Fibroblast of skin of right biceps (primary cell): Measurements from ENCODE around the gene RFXAP.
"Not testable (repeated sequence)": the region's sequence is repeated elsewhere in the genome, so short reads cannot be mapped to it uniquely, and the experiment has no call there.

ENCODE experiments used
- DNase-seq: peaks from one replicate; pipeline ENCODE4 v3.0.0-alpha.2; 2013

RFXAP gene, protein sequence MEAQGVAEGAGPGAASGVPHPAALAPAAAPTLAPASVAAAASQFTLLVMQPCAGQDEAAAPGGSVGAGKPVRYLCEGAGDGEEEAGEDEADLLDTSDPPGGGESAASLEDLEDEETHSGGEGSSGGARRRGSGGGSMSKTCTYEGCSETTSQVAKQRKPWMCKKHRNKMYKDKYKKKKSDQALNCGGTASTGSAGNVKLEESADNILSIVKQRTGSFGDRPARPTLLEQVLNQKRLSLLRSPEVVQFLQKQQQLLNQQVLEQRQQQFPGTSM

DNA sequence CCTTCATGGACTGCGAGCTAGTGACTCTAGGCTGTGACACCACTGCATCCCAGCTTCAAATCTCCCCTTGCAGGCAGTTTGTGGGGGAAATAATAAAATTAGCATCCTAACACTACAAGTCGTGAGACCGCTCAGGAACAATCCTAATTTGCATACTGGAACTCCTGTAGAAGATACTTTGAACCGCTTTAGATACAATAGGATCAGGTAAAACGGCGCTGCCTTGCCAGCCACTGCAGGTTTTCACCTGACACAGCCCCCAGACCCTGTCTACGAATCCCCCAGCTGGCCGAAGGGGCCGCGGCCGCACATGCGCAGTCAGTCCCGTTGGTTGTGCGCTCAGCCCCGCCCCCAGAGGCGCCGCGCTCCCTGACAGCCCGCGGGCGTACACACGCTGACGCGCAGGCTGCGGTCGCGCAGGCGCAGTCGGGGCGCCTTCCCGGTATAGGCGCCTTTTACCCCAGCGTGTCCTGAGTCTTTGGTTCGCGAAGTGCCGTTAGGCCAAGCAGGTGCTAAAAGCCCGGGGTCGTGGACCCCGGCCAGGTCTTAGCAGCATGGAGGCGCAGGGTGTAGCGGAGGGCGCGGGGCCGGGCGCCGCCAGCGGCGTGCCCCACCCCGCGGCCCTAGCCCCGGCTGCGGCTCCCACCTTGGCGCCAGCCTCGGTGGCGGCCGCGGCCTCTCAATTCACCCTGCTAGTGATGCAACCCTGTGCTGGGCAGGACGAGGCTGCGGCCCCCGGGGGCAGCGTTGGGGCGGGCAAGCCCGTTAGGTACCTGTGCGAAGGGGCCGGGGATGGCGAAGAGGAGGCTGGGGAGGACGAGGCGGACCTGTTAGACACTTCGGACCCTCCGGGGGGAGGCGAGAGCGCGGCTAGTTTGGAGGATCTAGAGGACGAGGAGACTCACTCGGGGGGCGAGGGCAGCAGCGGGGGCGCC lies at the start of gene RFXAP:
Gene RFXAP (plus strand): TSS at position 419 of the 935 bp plus-strand sequence. CDS start 136 bp downstream, at position 555.
- DNase-seq: peak; percentile 86

- DNase-seq: no peak
These were observed 49.5 kb upstream of the RFXAP start for GRCh38 chr13:36769545-36769944.

GRCh38 chr13:36770741-36771140 lies 48.3 kb upstream of the RFXAP start:
- peak; percentile 29 for DNase-seq

- DNase-seq: no peak
These were observed 46.2 kb upstream of the RFXAP start for GRCh38 chr13:36772853-36773252.

DNA sequence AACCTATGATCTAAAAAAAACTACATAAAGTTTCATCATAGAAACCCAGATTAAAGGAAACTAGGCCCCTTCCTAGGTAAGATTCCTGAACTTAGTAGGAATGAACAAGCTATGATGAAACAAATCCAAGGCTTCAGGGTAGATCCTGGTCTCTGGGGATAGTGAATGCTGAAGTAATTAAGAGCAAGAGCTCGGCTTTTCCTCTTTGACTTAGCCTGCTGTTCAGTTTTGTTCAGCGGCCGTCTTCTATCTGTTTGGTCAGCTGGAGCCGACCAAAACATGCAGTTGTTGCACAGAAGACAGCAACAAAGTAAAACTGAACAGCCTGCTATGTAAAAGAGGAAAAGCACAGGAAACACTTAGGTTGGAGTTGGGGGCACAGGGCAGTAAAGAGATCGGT lies 44.1 kb upstream of the RFXAP start:
- DNase-seq: peak; percentile 33

DNA sequence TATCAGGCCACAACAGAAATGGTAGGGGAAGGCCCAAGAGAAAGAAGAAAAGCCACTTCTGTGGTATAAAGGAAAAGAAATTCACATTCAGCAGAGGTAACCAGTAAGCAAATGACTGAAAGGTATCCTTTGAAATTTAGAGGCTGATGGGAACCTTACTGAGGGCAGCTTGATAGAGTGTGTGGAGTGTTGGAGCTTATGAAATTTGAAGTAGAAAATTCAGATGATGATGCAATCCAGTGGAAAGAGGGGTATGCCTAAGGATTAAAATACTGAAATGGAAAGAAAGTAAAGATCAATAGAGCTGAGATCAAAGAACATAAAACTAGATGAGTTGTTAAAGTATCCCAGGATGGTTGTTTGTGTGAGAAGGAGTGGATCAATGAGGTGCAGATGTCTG lies 42.8 kb upstream of the RFXAP start:
- no peak for DNase-seq

- peak; percentile 86 for DNase-seq
These were observed 40.8 kb upstream of the RFXAP start for GRCh38 chr13:36778083-36778671.

- DNase-seq: no peak
These were observed 35.1 kb upstream of the RFXAP start for GRCh38 chr13:36783890-36784289.

GRCh38 chr13:36786175-36786574 lies 32.8 kb upstream of the RFXAP start:
- DNase-seq: not testable (repeated sequence)

- DNase-seq: no peak
These were observed 31.8 kb upstream of the RFXAP start for GRCh38 chr13:36787181-36787580.

DNA sequence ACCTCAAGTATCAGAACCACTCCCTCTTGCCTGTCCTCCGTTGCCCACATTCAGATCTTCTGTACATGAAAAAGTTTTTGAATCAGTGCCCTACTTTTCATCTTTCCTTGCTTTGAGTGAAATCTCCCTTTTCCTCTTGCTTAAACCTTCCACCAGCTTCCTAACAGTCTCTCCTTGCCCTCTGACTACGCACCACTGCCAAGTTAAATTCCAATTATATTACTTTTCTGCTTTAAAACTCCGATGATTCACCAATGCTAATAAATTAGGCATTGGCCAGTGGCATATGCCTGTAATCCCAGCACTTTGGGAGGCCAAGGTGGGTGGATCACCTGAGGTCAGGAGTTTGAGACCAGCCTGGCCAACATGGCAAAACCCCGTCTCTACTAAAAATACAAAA lies 30.7 kb upstream of the RFXAP start:
- peak; percentile 57 for DNase-seq

DNA sequence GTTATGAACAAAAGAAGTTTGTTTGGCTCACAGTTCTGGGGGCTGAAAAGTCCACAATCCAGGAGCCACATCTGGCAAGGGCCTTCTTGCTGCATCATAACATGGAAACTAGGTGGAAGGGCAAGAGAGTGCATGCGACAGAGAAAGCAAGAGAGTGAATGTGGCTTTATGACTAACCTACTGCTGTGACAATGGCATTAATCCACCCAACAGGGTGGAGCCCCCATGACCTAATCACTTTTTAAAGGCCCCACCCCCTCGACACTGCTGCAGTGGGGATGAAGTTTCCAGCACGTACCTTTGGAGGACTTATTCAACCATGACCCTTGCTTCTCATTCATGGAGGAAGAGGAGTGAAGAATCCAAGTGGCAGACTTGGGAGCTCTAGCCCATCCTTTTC lies 30.0 kb upstream of the RFXAP start:
- DNase-seq: peak; percentile 15

DNA sequence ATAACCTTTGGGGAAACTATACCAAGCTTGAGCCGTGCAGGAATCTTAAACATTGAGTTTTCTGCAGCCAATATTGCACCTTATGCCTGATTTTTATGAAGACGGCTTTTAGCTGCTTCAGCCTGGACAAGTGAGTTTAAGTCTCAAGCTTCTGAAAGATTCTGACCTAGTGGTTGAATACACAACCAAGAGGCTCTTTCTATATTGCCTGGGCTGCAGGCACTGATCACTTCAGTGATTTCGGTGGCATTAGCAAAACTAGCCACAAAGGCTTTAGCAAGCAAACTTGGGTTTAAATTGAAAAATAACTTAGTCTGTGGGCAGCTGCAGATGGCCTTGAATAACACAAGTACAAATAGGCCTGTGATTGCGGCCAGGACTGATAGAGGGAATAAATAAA lies 29.3 kb upstream of the RFXAP start:
- DNase-seq: no peak

GRCh38 chr13:36794706-36795105 lies 24.3 kb upstream of the RFXAP start:
- no peak for DNase-seq

DNA sequence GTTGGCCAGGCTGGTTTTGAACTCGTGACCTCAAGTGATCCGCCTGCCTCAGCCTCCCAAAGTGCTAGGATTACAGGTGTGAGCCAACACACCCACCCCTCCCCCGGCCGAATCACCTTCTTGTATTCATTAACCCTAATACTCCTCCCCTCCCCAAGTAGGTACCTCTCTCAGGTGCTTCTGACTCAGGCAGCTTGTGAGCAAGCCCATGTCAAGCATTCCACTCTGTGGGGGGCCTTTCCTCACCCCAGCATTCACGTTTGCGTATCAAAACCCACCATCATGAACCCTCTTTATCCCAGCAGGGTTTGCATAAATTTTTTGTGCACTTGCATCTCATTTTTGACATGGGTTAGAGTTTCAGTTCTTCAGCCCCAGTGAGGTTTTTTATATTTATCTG lies 23.6 kb upstream of the RFXAP start:
- no peak for DNase-seq

- DNase-seq: no peak
These were observed 23.0 kb upstream of the RFXAP start for GRCh38 chr13:36796052-36796451.

DNA sequence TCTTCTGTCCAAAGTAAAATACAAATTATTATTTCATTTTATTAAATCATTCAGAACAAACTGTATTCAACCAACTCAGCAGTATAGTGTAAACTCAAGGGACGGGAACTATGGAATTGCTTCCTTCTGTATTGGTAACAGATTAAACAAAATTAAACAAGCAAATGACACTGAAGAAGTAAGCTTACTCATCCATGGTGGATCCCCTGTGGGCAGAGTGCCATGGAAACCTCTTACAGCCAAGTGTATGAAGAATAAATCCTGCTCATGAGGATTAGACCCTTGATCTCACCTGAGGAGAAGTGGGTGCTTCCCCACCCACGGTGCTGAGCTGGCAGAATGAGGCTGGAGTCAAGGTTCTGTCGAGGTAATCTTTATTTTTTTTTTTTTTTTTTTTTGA lies 18.0 kb upstream of the RFXAP start:
- DNase-seq: no peak

DNA sequence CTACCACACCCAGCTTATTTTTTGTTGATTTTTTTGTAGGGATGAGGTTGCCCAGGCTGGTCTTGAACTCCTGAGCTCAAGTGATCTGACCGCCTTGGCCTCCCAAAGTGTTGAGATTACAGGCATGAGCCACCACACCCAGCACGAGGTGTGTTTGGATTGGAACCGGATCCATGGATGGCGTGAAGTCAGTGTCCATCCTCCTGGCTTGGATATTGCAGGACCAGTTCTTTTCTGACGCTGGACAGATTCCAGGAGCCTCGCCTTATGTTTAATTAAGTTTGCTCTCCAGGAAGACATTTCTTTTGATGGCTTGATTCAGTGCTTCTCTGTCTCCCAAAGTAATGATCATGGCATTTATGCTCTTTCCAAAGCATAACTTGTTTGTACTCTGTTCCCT lies 14.4 kb upstream of the RFXAP start:
- no peak for DNase-seq

- DNase-seq: no peak
These were observed 12.9 kb upstream of the RFXAP start for GRCh38 chr13:36806102-36806501.

DNA sequence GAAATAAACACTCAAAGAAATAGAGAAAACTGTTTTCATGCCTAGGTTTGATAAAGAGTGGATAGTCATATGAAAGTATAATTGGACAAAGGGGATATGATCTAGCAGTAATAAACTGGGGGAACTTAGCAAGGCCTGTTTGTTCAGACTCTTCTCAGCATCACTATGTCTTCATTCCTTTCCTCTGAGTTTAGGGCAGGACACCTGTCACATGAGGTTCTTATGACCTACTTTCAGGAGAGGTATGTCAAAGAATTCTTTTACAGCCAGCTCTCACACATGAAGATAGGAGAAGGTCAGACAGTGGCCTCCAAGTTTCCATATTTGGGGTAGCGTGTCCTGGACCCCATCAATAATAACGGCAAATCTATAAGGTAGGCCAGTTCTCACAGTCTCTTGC lies 11.4 kb upstream of the RFXAP start:
- no peak for DNase-seq

DNA sequence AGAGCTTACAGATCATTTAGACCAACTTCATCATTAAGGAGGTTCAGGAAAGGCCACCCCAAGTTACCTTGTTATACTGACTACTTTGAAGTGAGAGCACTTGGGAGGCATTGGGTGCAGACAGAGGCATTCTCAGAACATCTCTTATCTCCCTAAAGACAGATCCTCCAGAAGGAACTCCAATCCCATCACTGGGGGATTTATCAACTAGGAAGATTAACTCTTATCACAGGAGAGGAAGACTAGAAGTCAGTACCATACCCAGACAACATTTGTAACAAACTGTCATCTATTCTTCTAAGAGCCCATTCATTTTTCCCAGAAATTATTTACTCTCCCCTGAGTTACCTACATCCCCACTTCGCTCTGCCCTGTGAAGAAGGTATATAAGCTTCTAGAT lies 5.8 kb upstream of the RFXAP start:
- no peak for DNase-seq

DNA sequence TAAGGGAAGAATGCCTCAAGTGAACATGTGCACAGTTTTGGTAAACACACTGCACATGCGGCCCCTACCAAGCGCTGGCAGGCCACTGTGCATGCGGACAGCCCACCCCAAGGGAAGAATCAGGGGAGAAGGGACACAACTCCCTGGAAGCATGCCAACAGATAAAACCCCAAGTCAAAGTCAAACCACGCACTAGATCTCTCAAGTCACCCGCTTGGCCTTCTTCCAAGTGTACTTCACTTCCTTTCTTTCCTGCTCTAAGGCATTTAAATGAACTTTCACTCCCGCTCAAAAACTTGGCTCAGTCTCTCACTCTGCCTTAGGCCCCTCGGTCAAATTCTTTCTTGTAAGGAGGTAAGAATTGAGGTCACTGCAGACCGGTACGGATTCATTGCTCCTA lies 4.6 kb upstream of the RFXAP start:
- peak; percentile 9 for DNase-seq

GRCh38 chr13:36815062-36815461 lies 4.0 kb upstream of the RFXAP start:
- no peak for DNase-seq
